NCI-H2081 (cell line): ENCODE data around the gene KCTD19.

Experiments used
- DNase-seq, 2 experiments: peaks; one replicate each; lab custom pipeline; 2025; lab: John Stamatoyannopoulos, UW

KCTD19 gene

GRCh38 chr16:67258161-67258835 is 68.2 kb downstream of the KCTD19 start:
- DNase-seq = no peak

DNA sequence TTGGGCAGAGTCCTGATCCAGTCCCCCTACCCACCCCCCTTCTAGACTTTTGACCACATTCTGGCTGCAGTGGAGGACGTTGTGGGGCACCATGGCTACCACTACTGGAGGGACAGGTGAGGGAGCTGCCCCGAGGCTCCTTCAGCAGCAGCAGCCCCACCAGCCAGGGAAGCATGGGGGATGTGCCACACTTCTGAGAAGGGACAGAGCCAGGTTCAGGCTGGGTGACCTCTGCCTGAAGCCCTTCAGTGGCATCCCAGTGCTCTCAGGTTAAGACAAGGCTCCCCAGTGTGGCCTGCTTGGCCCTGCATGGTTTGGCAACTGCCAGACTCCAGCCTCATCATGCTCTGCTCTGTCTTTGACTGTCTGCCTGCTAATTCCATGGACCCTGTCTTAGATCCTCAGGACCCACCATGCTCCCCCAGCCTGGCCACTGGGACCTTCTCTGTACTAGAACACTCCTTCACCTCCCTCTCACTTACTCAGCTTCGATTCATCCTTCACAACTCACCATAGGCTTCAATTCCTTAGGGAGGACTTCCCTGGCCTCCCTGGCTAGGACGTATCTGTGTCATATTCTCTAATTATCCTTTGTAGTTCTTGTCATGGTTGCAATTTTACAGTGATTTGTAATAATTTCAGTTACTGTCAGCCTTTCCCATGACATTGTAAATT is 68.9 kb downstream of the KCTD19 start:
- DNase-seq = no peak

GRCh38 chr16:67256701-67257230 is 69.8 kb downstream of the KCTD19 start:
- no peak for DNase-seq

GRCh38 chr16:67255553-67256221 is 70.9 kb downstream of the KCTD19 start:
- no peak for DNase-seq

GRCh38 chr16:67254801-67255552 is 71.6 kb downstream of the KCTD19 start:
- DNase-seq = no peak

DNA sequence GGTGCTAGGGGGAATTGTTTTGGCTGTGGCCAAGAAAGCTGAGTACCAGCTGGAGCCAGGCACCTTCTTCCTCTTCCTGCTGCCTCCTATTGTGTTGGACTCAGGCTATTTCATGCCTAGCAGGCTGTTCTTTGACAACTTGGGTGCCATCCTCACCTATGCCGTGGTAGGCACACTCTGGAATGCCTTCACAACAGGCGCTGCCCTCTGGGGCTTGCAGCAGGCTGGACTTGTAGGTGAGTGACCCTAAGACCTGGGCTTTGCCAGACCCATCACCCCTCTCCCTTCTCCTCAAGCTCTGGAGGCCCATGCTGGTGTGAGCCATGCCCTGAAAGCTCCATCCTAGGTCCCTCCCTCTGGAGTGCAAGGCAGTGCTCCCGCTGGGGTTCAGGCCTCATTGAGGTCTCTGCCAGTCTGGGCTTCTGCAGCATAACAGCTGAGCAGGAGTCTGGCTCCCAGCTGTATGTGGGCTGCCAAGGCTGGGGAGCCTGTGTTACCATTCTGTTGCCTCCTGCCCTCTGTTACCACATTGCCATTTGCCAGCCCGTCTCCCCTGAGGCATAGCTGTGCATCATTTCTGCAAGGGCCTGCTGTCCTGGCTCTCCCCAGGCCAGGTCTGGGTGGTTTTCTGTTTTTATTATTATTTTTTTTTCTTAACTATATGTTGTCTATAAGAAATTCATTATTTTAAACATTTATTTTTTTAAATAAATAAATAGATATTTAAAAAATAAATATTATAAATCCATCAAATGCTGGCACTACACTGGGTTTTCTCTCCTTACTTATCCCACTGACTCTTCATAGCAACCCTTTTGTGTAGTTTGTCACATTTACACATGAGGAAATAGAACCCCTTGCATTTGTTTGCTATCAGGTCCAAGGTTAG is 73.7 kb downstream of the KCTD19 start:
- no peak for DNase-seq

DNA sequence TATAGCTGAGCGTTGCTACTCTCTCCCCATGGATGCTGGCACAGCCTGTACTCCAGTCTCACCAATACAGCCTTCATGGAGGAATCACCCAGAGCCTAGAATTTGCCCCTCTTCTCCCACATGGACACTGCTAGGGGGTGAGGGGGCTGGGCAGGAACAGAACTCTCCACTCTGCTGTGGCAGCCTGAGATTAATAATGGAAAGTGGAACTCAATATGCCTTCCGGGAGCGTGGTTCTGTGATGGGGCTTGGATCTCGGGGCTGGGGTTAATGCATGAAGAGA is 76.6 kb downstream of the KCTD19 start:
- DNase-seq = no peak

- no peak for DNase-seq
Observed at GRCh38 chr16:67249178-67250044, 77.1 kb downstream of the KCTD19 start.

DNA sequence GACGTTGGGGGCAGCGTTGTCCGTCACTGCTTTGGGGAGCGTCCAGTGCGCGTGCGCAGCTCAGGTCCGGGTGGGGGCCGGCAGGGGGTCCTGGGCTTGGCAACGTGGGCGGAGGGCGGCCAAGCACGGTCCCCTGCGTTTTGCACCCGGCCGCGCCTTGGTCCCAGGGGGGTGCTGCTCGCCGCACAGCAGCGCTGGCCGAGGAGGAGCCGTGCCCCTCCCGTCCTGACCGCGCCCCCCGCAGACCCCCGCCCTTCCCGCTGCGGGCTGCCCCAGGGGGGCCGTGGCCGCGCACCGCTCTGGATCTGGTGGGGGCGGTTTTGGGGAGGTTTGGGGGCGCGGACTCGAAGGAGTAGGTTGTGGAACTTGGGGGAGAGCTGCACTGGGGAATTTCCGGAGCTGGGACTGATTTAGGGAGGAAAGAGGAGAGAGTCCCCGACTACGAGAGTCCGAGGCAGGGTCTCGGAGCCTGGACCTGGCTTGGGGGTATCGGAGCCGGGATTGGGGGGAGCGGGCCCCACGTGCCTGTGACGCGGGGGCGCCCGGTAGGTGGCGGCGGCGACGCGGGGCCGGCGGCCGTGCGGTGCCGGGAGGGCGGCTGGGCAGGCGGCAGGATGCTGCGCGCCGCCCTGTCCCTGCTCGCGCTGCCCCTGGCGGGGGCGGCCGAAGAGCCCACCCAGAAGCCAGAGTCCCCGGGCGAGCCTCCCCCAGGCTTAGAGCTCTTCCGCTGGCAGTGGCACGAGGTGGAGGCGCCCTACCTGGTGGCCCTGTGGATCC is 78.0 kb downstream of the KCTD19 start, which contains the start of gene SLC9A5:
SLC9A5 (plus strand) TSS at position 579 of the 777 bp plus-strand sequence; CDS start at position 615, 36 bp downstream.
- no peak for DNase-seq

GRCh38 chr16:67248073-67248400 is 78.5 kb downstream of the KCTD19 start:
- DNase-seq = no peak

- peak; percentile 76 to 78 for DNase-seq
Observed at GRCh38 chr16:67247192-67248072, 79.1 kb downstream of the KCTD19 start, which contains the start of gene FHOD1. TSS of gene FHOD1 (minus strand) at chr16:67247481. CDS start at chr16:67247410, 71 bp downstream.

DNA sequence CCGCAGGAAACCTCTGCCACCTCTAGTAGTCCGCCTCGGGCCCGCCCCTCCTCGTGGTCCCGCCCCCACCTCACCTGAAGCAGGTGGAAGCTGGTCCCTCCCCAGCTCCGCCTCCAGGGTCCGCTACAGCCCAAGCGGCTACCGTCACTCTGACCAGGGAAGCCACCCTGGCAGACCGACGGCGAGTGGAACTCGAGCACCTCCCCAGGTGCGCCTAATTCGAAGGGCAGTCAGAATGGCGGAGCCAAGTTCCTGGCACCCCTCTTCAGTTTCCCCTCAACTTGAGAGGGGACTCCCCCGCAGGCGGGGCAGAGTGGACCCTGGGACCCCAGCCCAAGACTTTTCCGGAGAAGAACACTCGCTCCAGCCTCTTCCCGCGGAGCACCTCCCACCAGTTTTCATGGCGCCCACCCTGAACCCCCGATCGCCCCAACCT is 79.8 kb downstream of the KCTD19 start:
- peak; percentile 40 to 53 for DNase-seq

DNA sequence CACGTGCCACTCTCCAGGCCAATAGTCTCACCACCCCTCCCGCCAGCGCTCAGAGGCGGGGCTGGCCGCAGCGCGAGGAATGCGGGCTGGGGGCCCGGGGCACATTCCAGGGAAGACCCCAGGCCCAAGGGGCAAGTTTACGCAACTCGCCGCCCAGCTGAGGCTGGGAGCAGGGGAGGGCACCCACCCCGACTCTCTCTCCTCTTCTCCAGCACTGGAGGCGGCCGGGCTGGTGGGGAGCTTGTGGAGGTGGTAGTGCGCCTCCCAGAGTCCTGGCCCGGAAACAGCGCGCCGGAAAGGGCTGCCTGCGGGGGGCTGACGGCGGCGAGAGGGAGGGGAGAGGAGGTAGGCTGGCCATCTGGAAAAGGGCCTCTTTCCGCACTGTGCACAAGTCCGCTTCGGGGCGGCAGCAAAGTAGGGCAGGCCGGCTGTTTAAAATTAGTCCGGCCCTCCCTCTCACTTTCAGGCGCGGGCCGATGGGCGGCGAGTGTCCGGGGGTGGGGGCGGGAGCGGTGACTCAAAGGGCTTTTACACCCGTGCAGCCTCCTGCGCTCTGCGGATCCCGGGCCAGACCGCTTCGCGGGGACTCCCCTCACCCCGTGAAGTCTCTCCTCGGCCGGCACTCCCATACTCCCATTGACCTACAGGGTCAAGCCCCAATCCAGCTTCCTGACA is 80.3 kb downstream of the KCTD19 start:
- DNase-seq = peak; percentile 24 to 25

DNA sequence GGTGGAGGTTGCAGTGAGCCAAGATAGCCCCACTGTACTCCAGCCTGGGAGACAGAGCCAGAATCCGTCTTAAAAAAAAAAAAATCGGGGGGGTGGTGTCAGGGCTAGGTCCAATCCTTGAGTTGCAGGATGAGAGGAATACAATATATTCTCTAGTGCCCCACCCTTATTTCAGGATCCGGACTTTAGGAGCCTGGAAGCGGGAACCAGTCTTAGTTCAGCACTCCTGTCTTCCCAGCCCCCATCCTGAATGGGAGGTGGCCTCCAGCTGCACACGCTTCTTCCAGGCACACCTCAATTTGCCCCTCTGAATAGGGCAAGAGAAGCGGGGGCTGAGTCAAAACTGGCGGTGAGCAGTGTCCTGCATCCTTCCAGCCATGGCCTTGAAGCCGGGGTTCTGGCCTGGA is 80.9 kb downstream of the KCTD19 start:
- DNase-seq = no peak

DNA sequence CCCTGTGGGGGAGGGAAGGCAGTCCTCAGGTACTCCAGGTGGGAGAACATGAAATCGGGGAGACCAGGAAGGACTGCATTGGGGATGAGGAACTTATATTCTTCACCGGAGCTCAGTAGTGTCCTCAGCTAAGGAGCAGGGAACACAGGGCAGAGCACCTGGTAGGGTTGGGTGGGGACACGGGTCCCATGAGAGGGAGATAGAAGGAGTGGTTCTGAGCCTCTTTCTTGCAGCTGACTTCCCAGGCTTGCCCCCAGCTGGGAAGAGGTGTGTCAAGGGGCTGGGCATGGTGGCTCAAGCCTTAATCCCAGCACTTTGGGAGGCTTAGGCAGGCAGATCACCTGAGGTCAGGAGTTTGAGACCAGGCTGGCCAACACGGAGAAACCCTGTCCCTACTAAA is 81.4 kb downstream of the KCTD19 start:
- DNase-seq = no peak

DNA sequence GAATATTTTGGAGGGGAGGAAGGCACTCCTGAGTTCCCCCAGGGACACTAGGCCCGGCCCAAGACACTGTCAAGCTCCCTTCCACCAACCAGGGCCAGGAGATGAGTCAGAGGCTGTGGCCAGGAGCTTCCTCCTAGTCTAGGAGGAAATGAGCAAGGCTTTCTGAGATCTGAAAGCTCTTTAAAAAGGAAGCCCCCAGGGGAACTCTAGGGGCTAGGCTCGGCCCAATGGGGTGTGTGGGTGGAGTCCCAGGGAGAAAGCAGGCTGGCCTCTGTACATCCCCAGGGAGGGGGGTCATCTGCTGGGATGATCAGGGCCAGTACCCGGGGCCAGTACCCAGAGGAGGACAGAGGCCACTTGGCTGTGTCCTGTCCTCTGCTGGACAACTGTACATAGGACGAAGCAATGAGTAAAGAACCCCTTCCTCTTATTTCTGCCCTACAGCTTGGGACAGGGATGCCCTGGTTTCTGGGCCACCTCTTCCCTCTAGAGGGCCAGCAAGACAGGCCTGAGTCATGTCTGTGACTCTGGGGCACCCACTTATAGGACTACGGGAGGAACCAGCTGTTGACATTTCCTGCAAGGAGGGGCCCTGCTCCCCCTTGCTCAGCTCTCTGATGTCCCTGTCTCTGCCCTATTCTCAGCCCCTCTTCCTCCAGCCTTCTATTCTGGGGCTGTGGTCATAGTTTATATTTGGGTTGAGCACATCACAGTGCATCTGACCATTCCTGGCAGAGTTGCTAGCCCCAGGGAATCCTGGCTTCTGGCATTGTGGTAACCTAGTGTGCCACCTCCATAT is 82.0 kb downstream of the KCTD19 start:
- DNase-seq = no peak

- DNase-seq = no peak
Observed at GRCh38 chr16:67243481-67243880, 83.1 kb downstream of the KCTD19 start.
